ENCODE results near the gene MAP1LC3B. TPM values are rescaled to one million over a fixed set of nuclear protein-coding genes. Genes with fewer than 3 reads are reported as not detected.

MAP1LC3B gene
- polyA plus RNA-seq, 3 donors from 2014 or later = 175 to 297 (median 190) TPM

GRCh38 chr16:87438611-87438985, 46.5 kb downstream of the MAP1LC3B start:
- Mint-ChIP-seq H3K4me1 (peaks cover 19 to 26% of the 10 kb centered on the region in 2 donors), H3K4me3 (no peak overlapping the region), H3K9me3 (no peaks in the 10 kb centered on the region), H3K36me3 (peaks cover 3 to 8% (median 4%) of the 10 kb centered on the region in 3 donors), H3K27me3 (ENCODE audit: low read depth in 3 of 3) (peaks cover 0 to 3% (median 0%) of the 10 kb centered on the region in 3 donors), H3K27ac (no peak overlapping the region)
- DNase-seq = no peak

DNA sequence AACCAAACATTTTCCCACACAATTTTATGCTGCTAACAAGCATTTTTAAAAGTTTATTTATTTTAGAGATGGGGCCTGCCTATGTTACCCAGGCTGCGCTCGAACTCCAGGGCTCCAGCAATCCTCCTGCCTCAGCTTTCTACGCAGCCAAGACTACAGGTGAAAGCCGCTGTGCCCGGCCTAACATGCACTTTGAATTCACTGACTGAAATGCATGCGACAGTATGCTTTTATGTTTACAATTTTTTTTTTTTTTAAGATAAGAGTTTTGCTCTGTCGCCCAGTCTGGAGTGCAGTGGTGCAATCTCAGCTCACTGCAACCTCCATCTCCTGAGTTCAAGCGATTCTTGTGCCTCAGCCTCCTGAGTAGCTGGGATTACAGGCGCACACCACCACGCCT, 47.8 kb downstream of the MAP1LC3B start:
- DNase-seq = no peak
- H3K36me3 Mint-ChIP-seq = peaks cover 7 to 15% (median 10%) of the 10 kb centered on the region in 3 donors
- peaks cover 19 to 26% of the 10 kb centered on the region in 2 donors for H3K4me1 Mint-ChIP-seq
- no peak overlapping the region for H3K27ac Mint-ChIP-seq
- H3K9me3 Mint-ChIP-seq = no peaks in the 10 kb centered on the region
- no peak overlapping the region for H3K4me3 Mint-ChIP-seq
- no peaks in the 10 kb centered on the region for H3K27me3 Mint-ChIP-seq (ENCODE audit: low read depth in 3 of 3)

DNA sequence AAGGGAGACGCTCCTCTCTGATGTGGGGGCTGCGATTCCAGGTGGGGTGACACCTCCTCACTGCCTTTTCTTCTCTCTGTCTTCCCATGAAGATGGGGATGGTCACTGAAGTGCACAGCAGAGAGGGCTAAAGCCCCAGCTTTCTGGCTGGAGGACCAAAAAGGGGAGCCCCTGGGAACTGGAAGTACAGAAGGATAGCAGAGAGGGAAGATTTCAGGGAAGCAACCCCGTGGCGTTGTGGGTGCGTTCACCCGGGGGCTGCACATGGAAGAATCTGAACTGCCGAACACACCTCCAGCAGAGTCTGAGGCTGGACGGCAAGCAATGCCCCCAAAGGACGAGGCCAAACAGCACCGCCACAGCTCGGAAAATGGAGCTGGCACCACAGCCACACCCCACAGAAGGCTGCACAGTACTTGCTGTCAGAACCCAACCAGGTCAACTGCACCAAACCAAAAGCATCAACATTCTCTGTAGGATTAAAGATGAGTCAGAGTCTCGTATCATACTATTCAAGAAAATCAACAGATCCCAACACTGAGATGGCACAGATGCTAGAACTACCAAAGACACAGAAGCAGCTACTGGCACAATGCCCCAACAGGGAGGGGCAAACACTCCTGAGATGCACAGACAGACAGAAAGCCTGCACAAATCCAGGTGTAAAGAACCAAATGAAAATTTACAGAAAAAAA, 49.9 kb downstream of the MAP1LC3B start:
- H3K27me3 Mint-ChIP-seq (ENCODE audit: low read depth in 3 of 3) = no peaks in the 10 kb centered on the region
- H3K36me3 Mint-ChIP-seq = peaks cover 7 to 24% (median 17%) of the 10 kb centered on the region in 3 donors
- H3K4me3 Mint-ChIP-seq = no peak overlapping the region
- H3K27ac Mint-ChIP-seq = no peak overlapping the region
- no peak for DNase-seq
- H3K9me3 Mint-ChIP-seq = no peaks in the 10 kb centered on the region
- peaks cover under 1 to 5% of the 10 kb centered on the region in 2 donors for H3K4me1 Mint-ChIP-seq

DNA sequence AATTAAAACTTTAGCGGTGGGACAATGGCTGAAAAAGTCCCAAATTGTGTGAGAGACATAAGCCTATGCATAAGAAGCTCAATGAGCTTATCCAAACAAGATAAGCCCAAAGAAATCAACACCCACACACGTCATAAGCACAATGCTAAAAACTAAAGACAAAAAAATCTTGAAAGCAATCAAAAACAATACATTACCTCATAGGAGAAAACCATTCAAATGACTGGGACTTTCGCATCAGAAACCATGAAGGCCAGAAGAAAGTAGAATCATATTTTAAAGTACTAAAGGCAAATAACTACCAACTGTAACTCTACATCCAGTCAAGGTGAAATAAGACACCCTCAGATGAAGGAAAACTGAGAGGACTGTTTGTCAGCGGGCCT, 50.4 kb downstream of the MAP1LC3B start:
- DNase-seq = no peak
- peaks cover 7 to 29% (median 19%) of the 10 kb centered on the region in 3 donors for H3K36me3 Mint-ChIP-seq
- no peak overlapping the region for H3K4me3 Mint-ChIP-seq
- H3K9me3 Mint-ChIP-seq = no peaks in the 10 kb centered on the region
- H3K4me1 Mint-ChIP-seq = peaks cover 0 to 4% of the 10 kb centered on the region in 2 donors
- H3K27me3 Mint-ChIP-seq (ENCODE audit: low read depth in 3 of 3) = no peaks in the 10 kb centered on the region
- peak overlapping the region in 2 of 6 donors; percentile 4 to 71 for H3K27ac Mint-ChIP-seq

DNA sequence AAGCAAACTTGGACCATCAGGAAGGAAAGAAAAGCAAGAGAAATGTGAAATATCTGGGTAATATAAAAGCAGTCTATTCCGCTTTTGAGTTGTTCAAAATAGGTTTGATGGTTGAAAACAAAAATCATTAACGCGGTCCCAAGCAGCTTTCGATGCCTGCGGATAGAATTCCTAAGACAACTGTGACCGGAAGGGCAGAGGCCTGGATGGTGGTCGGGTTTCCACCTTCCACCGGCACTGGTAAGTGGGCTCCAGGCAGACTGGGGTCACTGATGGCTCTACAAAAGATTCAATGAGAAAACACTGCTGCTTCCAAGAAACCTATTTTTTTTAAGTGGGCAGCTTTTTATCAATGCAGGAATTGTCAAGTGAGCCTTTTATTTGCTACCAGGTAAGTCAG, 50.9 kb downstream of the MAP1LC3B start:
- Mint-ChIP-seq H3K4me3 (no peak overlapping the region), H3K9me3 (no peaks in the 10 kb centered on the region), H3K27me3 (ENCODE audit: low read depth in 3 of 3) (no peaks in the 10 kb centered on the region), H3K4me1 (peaks cover 0 to 4% of the 10 kb centered on the region in 2 donors), H3K36me3 (peaks cover 9 to 34% (median 19%) of the 10 kb centered on the region in 3 donors), H3K27ac (peak overlapping the region in 2 of 6 donors; percentile 4 to 71)
- no peak for DNase-seq

GRCh38 chr16:87443964-87444363, 51.8 kb downstream of the MAP1LC3B start:
- Mint-ChIP-seq H3K4me3 (no peak overlapping the region), H3K4me1 (peaks cover 0 to 5% of the 10 kb centered on the region in 2 donors), H3K36me3 (peaks cover 15 to 40% (median 23%) of the 10 kb centered on the region in 3 donors), H3K27ac (no peak overlapping the region), H3K9me3 (no peaks in the 10 kb centered on the region), H3K27me3 (ENCODE audit: low read depth in 3 of 3) (no peaks in the 10 kb centered on the region)
- no peak for DNase-seq

GRCh38 chr16:87445486-87445885, 53.4 kb downstream of the MAP1LC3B start:
- H3K27ac Mint-ChIP-seq = no peak overlapping the region
- peaks cover 0 to 1% (median 0%) of the 10 kb centered on the region in 3 donors for H3K27me3 Mint-ChIP-seq (ENCODE audit: low read depth in 3 of 3)
- H3K36me3 Mint-ChIP-seq = peaks cover 15 to 40% (median 23%) of the 10 kb centered on the region in 3 donors
- no peak overlapping the region for H3K4me3 Mint-ChIP-seq
- no peak for DNase-seq
- peaks cover 5 to 20% of the 10 kb centered on the region in 2 donors for H3K4me1 Mint-ChIP-seq
- no peaks in the 10 kb centered on the region for H3K9me3 Mint-ChIP-seq

DNA sequence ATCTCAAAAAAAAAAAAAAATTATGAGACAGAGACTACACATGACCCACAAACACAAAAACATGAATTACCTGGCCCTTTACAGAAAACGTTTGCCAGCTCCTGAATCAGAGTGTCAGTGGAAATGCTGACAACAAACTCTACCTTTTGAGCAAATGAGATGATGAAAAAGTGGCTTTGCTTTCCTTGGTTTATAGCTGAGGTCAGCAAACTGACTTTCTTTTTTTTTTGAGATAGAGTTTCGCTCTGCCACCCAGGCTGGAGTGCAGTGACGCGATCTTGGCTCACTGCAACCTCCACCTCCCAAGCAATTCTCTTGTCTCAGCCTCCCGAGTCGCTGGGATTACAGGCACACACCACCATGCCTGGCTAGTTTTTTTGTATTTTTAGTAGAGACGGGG, 54.3 kb downstream of the MAP1LC3B start:
- Mint-ChIP-seq H3K4me1 (peaks cover 5 to 20% of the 10 kb centered on the region in 2 donors), H3K27me3 (ENCODE audit: low read depth in 3 of 3) (peaks cover 0 to 1% (median 0%) of the 10 kb centered on the region in 3 donors), H3K27ac (no peak overlapping the region), H3K36me3 (peaks cover 15 to 41% (median 25%) of the 10 kb centered on the region in 3 donors), H3K9me3 (no peaks in the 10 kb centered on the region), H3K4me3 (no peak overlapping the region)
- DNase-seq = no peak

DNA sequence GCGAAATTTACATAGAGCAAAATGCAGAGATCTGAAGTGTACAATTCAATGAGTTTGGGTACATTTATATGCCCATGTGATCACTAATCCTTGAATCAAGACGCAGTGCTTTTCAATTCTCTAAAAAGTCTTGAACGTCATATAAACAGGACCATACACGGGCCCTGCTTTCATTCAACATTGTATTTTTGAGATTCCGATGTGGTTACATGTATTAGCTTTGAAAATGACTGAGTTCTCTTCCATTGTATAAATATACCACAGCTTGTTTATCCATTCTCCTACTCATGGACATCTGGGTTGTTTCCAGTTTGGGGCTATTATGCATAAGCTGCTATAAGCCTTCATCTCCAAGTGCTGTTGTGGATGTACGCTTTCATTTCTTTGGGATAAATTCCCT, 55.2 kb downstream of the MAP1LC3B start:
- Mint-ChIP-seq H3K27ac (no peak overlapping the region), H3K9me3 (no peaks in the 10 kb centered on the region), H3K27me3 (ENCODE audit: low read depth in 3 of 3) (peaks cover 0 to 1% (median 0%) of the 10 kb centered on the region in 3 donors), H3K4me3 (no peak overlapping the region), H3K36me3 (peaks cover 15 to 41% (median 30%) of the 10 kb centered on the region in 3 donors), H3K4me1 (peaks cover 5 to 20% of the 10 kb centered on the region in 2 donors)
- DNase-seq = no peak

DNA sequence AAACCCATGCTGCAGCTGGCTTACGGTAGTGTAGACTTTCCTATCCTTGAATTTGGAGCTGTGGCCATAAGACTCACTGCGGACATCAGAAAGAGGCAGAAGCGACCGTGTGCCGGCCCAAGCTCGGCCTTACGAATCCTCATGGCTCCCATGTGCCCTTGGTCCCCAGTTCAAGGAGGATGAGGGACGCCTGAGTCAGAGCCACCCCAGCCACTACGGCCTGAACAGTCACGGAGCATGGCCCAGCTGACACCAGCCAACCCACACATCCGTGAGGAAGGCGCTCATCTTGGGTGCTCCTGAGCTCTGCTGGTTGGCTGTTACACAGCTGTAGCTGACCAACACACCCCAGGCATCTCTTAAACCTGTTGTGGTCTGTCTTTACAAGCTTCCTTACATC, 56.7 kb downstream of the MAP1LC3B start:
- H3K36me3 Mint-ChIP-seq = peaks cover 12 to 49% (median 27%) of the 10 kb centered on the region in 3 donors
- H3K9me3 Mint-ChIP-seq = no peaks in the 10 kb centered on the region
- H3K27ac Mint-ChIP-seq = no peak overlapping the region
- no peak overlapping the region for H3K4me3 Mint-ChIP-seq
- H3K4me1 Mint-ChIP-seq = peaks cover 5 to 16% of the 10 kb centered on the region in 2 donors
- no peak for DNase-seq
- peaks cover 0 to 3% (median 0%) of the 10 kb centered on the region in 3 donors for H3K27me3 Mint-ChIP-seq (ENCODE audit: low read depth in 3 of 3)

- peaks cover 0 to 3% (median 0%) of the 10 kb centered on the region in 3 donors for H3K27me3 Mint-ChIP-seq (ENCODE audit: low read depth in 3 of 3)
- H3K4me3 Mint-ChIP-seq = no peak overlapping the region
- no peak for DNase-seq
- peaks cover 8 to 44% (median 17%) of the 10 kb centered on the region in 3 donors for H3K36me3 Mint-ChIP-seq
- H3K27ac Mint-ChIP-seq = no peak overlapping the region
- no peaks in the 10 kb centered on the region for H3K9me3 Mint-ChIP-seq
- peaks cover 5 to 16% of the 10 kb centered on the region in 2 donors for H3K4me1 Mint-ChIP-seq
Observed at GRCh38 chr16:87451563-87452210, 59.6 kb downstream of the MAP1LC3B start.

GRCh38 chr16:87453326-87453725, 61.2 kb downstream of the MAP1LC3B start:
- no peak overlapping the region for H3K4me3 Mint-ChIP-seq
- H3K9me3 Mint-ChIP-seq = no peaks in the 10 kb centered on the region
- peak overlapping the region in 2 of 6 donors; percentile 32 to 44 for H3K27ac Mint-ChIP-seq
- peaks cover 0 to 3% (median 0%) of the 10 kb centered on the region in 3 donors for H3K27me3 Mint-ChIP-seq (ENCODE audit: low read depth in 3 of 3)
- H3K4me1 Mint-ChIP-seq = peaks cover 5 to 16% of the 10 kb centered on the region in 2 donors
- DNase-seq = no peak
- H3K36me3 Mint-ChIP-seq = peaks cover 3 to 28% (median 12%) of the 10 kb centered on the region in 3 donors

Data from immature natural killer cell (primary cell).